ENCODE data around the gene PSMA8. TPM values are rescaled to one million over a fixed set of nuclear protein-coding genes. Genes with fewer than 3 reads are reported as not detected.

The PSMA8 gene
- total and polyA plus RNA-seq, 2 of the 13 experiments (the other 11 are each of a cell fraction or from before 2014, with no cell fraction given), result not detected

DNA sequence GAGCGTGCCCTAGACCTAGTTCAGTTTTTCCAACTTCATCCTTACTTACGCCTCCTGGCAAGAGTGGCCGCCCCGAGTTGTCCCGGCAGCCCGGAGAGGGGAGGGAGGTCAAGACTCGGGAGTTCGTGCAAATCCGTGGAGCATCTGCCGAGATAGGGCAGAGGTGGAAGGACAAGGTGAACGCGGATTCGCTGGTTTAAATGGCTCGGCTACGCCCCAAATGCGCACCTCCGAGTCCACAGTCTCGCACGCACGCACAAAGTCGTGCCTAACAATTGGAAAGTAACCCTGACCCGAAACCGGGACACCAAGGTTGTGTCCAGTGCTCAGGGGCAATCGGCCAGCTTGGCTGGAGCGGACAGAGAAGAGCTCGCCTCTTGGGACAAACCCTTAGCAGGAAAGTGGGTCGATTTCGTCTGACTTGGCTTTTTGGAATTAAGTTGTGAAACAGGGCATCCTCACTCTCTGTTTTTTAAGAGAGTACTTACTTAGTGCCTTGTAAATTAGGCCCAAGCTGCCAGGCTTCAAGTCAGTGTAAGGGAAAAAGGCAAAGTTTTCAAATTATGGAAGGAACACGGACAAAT is 42.5 kb upstream of the PSMA8 start (continued):
- TF ChIP-seq ZMYM3 (CRISPR knock-in tag; IDR thresholded peaks at IDR 0.05), result peak; percentile 56
- no peak for TF ChIP-seq TRIM24 (CRISPR knock-in tag; IDR thresholded peaks at IDR 0.05)
- 0 out of 2 replicates have a peak, but pooled peaks have one; percentile 34 for TF ChIP-seq ZNF232 (CRISPR knock-in tag; IDR thresholded peaks at IDR 0.05; ENCODE audit: borderline replicate concordance)
- peak; percentile 53 for TF ChIP-seq SALL1 (CRISPR knock-in tag; IDR thresholded peaks at IDR 0.05)
- TF ChIP-seq ZNF552 (CRISPR knock-in tag; IDR thresholded peaks at IDR 0.05; ENCODE audit: borderline replicate concordance), result no peak
- TF ChIP-seq, protein P1, sequence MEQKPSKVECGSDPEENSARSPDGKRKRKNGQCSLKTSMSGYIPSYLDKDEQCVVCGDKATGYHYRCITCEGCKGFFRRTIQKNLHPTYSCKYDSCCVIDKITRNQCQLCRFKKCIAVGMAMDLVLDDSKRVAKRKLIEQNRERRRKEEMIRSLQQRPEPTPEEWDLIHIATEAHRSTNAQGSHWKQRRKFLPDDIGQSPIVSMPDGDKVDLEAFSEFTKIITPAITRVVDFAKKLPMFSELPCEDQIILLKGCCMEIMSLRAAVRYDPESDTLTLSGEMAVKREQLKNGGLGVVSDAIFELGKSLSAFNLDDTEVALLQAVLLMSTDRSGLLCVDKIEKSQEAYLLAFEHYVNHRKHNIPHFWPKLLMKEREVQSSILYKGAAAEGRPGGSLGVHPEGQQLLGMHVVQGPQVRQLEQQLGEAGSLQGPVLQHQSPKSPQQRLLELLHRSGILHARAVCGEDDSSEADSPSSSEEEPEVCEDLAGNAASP (CRISPR knock-in tag; IDR thresholded peaks at IDR 0.05; ENCODE audit: borderline replicate concordance), result peak; percentile 39; the same call in 1 of the 2 replicates
- TF ChIP-seq FOXM1 (CRISPR knock-in tag; IDR thresholded peaks at IDR 0.05), result peak; percentile 88
- TF ChIP-seq, protein P2, sequence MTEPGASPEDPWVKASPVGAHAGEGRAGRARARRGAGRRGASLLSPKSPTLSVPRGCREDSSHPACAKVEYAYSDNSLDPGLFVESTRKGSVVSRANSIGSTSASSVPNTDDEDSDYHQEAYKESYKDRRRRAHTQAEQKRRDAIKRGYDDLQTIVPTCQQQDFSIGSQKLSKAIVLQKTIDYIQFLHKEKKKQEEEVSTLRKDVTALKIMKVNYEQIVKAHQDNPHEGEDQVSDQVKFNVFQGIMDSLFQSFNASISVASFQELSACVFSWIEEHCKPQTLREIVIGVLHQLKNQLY (CRISPR knock-in tag; IDR thresholded peaks at IDR 0.05), result peak; percentile 12; the same call in 1 of the 2 replicates
- TF ChIP-seq, protein P3, sequence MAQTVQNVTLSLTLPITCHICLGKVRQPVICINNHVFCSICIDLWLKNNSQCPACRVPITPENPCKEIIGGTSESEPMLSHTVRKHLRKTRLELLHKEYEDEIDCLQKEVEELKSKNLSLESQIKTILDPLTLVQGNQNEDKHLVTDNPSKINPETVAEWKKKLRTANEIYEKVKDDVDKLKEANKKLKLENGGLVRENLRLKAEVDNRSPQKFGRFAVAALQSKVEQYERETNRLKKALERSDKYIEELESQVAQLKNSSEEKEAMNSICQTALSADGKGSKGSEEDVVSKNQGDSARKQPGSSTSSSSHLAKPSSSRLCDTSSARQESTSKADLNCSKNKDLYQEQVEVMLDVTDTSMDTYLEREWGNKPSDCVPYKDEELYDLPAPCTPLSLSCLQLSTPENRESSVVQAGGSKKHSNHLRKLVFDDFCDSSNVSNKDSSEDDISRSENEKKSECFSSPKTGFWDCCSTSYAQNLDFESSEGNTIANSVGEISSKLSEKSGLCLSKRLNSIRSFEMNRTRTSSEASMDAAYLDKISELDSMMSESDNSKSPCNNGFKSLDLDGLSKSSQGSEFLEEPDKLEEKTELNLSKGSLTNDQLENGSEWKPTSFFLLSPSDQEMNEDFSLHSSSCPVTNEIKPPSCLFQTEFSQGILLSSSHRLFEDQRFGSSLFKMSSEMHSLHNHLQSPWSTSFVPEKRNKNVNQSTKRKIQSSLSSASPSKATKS (CRISPR knock-in tag; IDR thresholded peaks at IDR 0.05), result 0 out of 2 replicates have a peak, but pooled peaks have one; percentile 74
- TF ChIP-seq, protein P4, sequence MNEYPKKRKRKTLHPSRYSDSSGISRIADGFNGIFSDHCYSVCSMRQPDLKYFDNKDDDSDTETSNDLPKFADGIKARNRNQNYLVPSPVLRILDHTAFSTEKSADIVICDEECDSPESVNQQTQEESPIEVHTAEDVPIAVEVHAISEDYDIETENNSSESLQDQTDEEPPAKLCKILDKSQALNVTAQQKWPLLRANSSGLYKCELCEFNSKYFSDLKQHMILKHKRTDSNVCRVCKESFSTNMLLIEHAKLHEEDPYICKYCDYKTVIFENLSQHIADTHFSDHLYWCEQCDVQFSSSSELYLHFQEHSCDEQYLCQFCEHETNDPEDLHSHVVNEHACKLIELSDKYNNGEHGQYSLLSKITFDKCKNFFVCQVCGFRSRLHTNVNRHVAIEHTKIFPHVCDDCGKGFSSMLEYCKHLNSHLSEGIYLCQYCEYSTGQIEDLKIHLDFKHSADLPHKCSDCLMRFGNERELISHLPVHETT (CRISPR knock-in tag; conservative IDR thresholded peaks at IDR 0.05), result no peak
- TF ChIP-seq, protein P5, sequence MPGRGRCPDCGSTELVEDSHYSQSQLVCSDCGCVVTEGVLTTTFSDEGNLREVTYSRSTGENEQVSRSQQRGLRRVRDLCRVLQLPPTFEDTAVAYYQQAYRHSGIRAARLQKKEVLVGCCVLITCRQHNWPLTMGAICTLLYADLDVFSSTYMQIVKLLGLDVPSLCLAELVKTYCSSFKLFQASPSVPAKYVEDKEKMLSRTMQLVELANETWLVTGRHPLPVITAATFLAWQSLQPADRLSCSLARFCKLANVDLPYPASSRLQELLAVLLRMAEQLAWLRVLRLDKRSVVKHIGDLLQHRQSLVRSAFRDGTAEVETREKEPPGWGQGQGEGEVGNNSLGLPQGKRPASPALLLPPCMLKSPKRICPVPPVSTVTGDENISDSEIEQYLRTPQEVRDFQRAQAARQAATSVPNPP (CRISPR knock-in tag; IDR thresholded peaks at IDR 0.05), result no peak
- TF ChIP-seq STAG1 (CRISPR knock-in tag; IDR thresholded peaks at IDR 0.05), result no peak
- TF ChIP-seq, protein P6, sequence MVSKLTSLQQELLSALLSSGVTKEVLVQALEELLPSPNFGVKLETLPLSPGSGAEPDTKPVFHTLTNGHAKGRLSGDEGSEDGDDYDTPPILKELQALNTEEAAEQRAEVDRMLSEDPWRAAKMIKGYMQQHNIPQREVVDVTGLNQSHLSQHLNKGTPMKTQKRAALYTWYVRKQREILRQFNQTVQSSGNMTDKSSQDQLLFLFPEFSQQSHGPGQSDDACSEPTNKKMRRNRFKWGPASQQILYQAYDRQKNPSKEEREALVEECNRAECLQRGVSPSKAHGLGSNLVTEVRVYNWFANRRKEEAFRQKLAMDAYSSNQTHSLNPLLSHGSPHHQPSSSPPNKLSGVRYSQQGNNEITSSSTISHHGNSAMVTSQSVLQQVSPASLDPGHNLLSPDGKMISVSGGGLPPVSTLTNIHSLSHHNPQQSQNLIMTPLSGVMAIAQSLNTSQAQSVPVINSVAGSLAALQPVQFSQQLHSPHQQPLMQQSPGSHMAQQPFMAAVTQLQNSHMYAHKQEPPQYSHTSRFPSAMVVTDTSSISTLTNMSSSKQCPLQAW (CRISPR knock-in tag; IDR thresholded peaks at IDR 0.05), result peak; percentile 42; the same call in 1 of the 2 replicates
- TF ChIP-seq, protein P7, sequence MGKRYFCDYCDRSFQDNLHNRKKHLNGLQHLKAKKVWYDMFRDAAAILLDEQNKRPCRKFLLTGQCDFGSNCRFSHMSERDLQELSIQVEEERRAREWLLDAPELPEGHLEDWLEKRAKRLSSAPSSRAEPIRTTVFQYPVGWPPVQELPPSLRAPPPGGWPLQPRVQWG (CRISPR knock-in tag; IDR thresholded peaks at IDR 0.05; ENCODE audit: borderline replicate concordance, low read depth), result no peak
- TF ChIP-seq, protein P8, sequence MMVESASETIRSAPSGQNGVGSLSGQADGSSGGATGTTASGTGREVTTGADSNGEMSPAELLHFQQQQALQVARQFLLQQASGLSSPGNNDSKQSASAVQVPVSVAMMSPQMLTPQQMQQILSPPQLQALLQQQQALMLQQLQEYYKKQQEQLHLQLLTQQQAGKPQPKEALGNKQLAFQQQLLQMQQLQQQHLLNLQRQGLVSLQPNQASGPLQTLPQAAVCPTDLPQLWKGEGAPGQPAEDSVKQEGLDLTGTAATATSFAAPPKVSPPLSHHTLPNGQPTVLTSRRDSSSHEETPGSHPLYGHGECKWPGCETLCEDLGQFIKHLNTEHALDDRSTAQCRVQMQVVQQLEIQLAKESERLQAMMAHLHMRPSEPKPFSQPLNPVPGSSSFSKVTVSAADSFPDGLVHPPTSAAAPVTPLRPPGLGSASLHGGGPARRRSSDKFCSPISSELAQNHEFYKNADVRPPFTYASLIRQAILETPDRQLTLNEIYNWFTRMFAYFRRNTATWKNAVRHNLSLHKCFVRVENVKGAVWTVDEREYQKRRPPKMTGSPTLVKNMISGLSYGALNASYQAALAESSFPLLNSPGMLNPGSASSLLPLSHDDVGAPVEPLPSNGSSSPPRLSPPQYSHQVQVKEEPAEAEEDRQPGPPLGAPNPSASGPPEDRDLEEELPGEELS (CRISPR knock-in tag; IDR thresholded peaks at IDR 0.05), result peak; percentile 19; the same call in 1 of the 2 replicates
- TF ChIP-seq ZBTB42 (CRISPR knock-in tag; IDR thresholded peaks at IDR 0.05), result no peak
- TF ChIP-seq ZNF501 (CRISPR knock-in tag; IDR thresholded peaks at IDR 0.05), result peak; percentile 92
- TF ChIP-seq ZNF124 (CRISPR knock-in tag; IDR thresholded peaks at IDR 0.05), result 0 out of 2 replicates have a peak, but pooled peaks have one; percentile 14

Data from HepG2 (cell line).